GM23248 (cell line): Measurements from ENCODE around the gene ENTREP3.

Experiments used
- EZH2 ChIP-seq: fragments of 200-600 bp; sonication (generic); IDR thresholded peaks from 2 replicates; pipeline ENCODE4 v1.6.1; 2018; ENCODE audit warnings: antibody characterized with exemption, mild to moderate bottlenecking; ENCODE audit not compliant: insufficient read depth, poor library complexity, severe bottlenecking
- EZH2phosphoT487 ChIP-seq: fragments of 200-600 bp; sonication (generic); IDR thresholded peaks from 2 replicates; pipeline ENCODE4 v1.6.1; 2018; ENCODE audit warnings: antibody characterized with exemption, moderate library complexity, mild to moderate bottlenecking, low read depth; ENCODE audit not compliant: insufficient read depth

DNA sequence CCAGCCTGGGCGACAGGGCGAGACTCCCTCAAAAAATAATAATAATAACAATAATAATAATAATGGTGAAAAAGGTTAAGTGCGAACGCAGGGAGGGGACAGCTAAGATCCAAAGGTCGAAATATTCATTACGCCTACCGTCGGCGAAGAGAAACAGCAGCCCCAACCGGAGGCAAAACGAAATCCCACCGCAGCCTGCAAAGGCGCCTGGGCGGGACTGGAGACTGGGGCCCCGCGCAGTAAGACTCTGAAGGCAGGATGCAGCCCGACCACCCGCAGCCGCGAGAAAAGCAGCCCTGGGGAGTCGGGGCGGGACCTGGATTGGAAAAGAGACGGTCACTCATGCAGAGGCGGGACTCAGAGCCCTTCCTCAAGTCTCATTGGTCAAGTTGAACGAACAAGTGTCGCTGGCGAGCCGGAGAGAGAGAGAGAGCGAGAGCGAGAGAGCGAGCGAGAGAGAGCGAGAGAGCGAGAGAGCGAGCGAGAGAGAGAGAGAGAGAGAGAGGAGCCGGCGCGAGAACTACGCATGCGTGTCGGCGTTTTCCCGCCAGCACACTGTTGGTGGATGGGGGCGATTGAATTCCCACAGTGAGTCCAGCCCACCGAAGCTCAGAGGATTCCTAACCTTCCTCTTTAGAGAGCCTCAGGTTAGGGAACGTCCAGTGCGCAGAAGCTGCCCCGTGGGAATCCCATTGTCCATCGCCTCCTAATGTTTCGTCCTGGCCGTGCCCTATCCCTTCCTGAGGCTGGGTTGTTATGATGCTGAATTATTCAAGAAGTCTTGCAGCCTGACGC, 10.7 kb downstream of the ENTREP3 start:
- TF ChIP-seq EZH2, result no peak
- TF ChIP-seq EZH2phosphoT487, result no peak
